Adrenal gland (tissue), 5 donors: ENCODE results near the gene RGS7.

Source experiments
- POLR2A ChIP-seq, 2 donors: fragments of 450-650 bp; IDR thresholded peaks; one replicate each; pipeline ENCODE4 v1.6.1; 2017; ENCODE audit warnings: antibody characterized with exemption in 2 of 2, mild to moderate bottlenecking in 2 of 2, moderate library complexity in 1 of 2
- TF ChIP-seq, protein P1 (sequence below), 6 experiments: fragments of 450-650 bp in 4 of 6; fragments of 200-600 bp in 2 of 6; sonication (generic) in 1 of 6; IDR thresholded peaks; 1 replicate in 5 of 6; 2 replicates in 1 of 6; pipeline versions ENCODE4 v1.5.1 to v1.8.0; 2016 to 2021; ENCODE audit warnings: antibody characterized with exemption in 6 of 6, mild to moderate bottlenecking in 2 of 6, moderate library complexity in 1 of 6
- donor health status: DM: no; HTN: no; CAD: no.

DNA sequence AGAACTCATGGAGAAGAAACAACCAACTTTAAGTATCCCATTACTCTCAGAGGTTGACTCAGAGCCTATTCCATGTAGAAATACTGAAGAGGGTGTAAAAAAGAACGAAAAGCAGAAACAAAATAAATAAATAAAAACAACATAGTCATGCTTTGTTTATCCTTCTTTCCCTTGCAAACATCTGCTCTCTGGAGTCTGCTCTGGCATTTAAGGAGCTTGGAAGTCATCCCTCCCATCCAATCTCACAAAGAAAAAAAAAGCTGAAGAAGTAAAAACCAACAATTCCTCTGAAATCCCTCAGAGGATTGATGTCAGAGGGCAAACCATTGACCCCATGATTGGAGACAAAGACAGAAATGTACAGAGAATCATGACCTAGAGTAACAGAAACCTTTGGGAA, 442.5 kb downstream of the RGS7 start:
- TF ChIP-seq, protein P1, sequence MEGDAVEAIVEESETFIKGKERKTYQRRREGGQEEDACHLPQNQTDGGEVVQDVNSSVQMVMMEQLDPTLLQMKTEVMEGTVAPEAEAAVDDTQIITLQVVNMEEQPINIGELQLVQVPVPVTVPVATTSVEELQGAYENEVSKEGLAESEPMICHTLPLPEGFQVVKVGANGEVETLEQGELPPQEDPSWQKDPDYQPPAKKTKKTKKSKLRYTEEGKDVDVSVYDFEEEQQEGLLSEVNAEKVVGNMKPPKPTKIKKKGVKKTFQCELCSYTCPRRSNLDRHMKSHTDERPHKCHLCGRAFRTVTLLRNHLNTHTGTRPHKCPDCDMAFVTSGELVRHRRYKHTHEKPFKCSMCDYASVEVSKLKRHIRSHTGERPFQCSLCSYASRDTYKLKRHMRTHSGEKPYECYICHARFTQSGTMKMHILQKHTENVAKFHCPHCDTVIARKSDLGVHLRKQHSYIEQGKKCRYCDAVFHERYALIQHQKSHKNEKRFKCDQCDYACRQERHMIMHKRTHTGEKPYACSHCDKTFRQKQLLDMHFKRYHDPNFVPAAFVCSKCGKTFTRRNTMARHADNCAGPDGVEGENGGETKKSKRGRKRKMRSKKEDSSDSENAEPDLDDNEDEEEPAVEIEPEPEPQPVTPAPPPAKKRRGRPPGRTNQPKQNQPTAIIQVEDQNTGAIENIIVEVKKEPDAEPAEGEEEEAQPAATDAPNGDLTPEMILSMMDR (IDR thresholded peaks at IDR 0.05): no peak
- TF ChIP-seq POLR2A (IDR thresholded peaks at IDR 0.05): no peak
